ENCODE measurements around the gene SREBF1.

SREBF1 gene

DNA sequence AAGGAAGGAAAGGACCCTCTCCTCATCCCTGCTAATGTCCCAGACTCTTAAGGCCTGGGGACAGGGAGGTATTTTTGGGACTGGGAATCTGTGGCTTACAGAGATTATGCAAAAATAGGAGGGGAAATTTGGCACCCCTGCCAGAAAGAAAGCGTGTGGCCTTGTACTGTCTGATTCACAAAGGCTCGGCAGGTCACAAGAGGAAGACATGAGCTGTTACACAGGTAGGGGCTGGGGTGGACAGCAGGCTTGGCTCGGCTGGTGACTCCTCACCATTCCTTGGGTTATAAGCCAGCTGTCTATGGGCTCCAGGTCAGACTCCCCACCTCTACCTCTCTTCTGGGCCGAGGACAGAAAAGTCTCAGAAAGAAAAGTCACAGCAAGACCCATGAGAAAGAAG, 20.7 kb upstream of the SREBF1 start:
- no peak for DNase-seq

DNA sequence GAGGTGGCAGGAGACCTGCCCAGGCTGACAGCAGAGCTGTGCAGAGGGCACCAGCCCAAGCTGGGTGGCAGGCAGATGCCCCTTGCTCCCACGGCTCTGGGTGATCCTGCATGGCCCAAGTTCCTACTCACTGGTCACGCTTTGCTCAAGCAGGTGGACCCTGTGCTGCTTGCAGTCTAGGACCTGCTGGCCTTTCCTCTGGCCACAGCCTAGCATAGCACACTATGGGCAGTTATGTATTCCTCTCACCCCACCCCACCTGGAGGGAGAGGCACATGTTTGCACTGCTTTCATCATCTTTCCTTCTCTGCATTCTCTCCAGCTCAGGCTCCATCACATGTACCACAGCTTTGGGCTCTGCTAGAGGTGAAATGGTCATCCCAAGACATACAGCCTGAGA, 19.6 kb upstream of the SREBF1 start:
- no peak for DNase-seq

DNA sequence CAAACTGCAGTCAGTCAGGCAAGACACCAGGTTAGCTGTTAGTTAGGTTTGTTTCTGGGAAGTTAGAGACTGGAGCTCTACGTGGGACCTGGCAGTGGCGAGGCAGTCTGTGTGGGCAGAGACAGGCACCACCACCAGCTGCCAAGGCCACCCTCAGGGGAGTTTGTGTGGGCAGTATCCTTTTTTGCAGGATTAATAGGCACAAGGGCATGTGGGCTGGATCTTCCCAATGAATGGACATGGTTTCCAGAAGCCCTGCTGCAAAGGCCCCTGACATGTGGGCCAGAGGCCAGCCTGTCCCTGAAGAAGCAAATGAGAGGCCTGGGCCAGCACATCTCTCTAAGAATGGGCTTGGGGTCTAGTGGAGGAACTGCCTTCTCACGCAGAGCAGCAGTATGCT, 19.2 kb upstream of the SREBF1 start:
- no peak for DNase-seq

DNA sequence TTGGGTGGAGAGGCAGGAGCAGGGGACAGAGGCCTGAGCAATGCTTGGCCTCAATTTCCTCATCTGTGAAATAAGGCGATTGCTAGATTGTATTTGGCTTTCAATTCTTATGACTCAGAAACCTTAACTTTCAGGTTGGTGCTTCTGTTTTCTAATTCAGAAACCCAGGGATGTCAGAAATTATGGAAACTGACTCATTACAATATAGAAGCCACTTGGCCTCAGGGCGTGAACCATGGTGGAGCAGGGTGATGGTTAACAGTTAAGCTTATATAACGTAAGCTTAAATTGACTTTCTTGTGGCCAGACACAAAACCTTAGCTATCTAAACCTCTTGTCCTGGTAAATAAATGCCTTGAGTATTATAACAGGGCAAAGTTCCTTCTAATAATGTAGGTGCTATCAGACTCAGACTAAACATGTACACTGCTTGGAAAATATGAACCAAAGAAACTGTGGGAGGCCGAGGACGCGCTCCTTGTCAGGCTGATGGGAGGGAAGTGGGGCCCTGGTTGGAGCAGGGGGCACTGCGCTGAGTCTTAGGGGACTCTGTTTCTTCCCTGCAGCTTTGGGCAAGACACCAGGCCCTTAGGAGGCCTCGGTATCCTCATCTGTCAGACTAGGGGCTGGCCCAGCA, 17.1 kb upstream of the SREBF1 start:
- no peak for DNase-seq

DNA sequence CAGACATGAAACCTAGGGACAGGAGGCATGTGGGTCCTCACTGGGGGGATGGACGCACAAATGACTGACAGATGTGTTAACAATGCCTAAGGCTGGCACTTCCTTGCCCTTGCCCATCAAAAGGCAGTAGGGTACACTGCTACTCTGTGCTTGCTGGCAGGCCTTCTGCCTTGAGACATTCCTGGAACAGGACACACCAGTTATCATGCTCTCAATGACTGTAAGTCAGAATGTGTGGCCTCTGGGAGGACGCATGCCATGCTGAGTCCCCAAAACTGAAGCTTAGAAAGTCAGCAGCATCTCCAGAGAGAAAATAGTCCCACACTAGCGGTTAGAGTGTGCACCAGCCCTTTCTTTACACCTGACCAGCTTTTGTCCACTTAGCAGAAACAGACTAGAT, 16.1 kb upstream of the SREBF1 start:
- no peak for DNase-seq

DNA sequence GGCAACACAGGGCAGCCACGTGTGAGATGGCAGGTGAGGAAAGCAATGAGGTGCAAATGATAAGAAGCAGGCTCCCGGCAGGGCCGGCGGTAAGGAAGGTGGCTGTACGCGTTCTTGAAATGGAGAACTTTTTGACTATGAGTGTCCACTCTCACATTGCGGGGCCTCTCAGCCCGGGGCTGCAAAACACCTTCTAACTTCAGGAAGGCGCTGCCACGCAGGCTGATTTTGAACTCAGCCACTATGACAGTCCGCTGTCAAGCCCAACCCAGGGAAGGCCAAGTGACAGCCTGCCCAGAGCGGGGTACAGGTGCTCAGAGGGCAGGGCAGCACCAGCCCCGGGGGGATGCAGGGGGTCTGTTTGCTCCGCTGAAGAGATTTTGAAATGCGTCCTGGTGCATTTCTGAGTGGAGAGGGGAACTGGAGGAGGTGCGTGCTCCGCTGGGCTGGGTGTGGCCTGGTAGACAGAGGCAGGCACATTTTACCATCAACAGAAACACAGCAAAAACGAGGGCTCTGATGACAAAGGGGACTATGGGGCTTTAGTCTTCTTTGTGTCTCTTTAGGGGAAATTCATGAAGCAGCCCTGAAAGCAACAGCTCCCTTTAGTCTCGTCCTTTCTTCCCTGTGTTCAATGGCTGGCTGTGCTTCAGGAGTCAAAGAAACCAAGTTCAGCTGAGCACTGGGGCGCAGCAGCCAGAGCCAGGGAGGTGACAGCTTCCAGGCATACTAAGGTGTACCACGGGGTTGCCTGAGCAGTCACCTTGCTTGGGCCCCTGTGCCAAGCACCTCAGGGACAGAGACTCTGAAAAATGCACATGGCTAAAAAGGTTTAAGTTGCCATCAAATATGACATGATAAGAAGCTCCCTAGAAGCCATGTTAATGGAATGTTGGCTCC, 14.6 kb upstream of the SREBF1 start:
- DNase-seq = no peak

DNA sequence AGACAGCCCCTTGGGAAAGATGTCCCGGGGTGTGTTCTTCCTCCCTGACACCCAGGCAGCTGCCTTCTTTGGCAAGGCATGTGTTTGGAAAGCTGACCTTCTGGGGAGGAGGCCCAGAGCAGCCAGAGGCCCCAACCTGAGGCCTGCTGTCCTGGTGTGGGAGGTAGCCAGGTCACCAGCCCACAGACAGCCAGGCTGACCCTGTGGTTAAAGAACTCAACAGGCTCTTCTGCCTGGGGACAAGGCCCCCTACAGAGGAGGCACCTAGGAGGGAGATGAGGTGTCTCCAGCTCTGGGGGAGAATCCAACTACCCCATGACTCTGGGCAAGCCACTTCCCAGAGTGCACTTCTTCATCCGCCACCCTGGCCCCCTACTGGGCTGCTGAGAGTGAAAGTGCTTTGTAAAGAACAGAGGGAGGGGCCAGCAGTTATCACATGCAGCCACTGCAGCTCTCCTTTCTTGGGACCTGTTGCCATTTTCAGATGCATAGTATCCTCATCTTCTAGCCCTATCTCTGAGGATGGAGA, 13.1 kb upstream of the SREBF1 start:
- no peak for DNase-seq

DNA sequence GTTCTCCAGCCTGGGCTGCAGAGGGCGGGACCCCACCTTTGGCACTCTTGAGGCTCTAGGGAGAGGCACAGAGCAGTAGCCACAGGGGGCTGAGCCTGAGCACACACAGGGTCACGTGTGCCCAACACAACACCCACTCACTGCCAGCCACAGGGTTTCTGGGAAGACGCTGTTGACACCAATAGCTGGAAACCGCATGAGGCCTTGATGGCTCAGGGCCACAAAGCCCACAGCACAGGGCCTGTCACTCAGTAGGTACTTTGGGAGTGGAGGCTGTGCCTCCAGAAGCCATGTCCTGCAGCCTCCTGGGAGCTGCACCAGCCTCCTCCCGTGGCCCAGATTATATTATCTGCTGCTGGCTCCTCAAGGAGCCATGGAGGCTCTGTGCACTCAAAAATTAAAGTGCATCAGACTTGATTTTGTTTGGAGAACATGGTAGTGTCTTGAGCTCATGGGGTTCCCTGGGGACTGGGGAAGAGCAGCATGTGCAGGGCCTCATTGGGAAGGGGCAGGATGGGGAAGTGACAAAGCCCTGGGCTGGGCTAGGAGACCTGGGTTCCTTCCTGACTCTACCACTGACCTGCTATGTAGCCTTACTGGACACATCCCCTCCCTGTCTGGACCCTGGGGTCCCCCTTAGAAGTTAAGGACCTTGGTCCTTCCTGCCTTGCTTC, 12.5 kb upstream of the SREBF1 start:
- no peak for DNase-seq

DNA sequence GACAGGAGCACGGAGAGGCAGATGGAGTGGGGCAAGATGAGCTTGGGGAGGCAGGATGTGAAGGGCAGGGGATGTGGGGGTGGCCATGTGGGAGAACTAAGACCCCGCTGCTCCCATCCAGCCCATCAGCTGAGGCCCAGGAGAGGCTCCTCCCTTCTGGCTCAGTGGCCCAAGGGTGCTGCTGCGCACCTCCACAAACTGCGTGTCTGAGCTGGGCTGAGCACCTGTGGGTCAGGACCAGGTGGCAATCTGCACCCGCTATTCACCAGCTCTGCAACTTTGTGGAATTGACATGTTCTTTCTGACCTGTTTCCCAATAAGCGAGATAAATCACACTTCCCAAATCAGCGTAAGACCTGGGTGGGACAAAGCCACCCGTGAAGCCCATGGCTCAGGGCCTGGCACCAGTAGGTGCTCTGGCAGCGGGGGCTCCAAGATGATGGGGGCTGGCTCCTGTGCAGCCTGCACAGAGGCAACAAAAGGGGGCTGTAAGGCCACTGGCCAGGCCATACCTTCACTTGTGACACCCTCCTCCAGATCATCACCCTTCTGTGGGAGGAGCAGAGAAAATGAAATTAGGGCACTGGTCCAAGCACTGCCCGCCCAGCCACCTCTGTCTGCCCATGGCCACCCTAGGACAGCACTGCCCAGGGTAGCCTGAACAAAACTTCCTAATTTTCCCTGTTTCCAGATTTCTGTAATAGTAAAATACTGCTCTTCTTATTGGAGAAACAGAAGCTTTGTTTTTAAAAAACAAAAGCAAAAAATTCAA, 11.7 kb upstream of the SREBF1 start:
- no peak for DNase-seq

DNA sequence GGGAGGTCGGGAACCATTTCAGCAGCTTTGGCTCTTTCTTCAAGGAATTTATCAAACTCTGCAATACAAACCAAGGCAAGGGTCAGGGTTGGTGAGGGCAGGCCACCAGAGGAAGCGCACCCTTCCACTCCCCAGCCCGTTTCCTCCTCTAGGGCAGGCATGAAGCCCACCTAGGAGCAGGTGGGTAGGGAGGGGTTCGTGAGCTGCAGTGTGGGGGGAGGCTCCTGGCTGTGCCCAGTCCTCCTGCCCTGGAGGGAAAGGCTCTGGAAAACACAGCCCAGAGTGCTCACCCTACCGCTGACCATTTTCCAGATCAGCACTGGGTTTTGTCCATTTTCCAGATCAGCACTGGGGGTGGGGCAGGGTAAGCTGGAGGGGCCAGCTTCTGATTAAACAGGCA, 10.9 kb upstream of the SREBF1 start:
- DNase-seq = no peak

DNA sequence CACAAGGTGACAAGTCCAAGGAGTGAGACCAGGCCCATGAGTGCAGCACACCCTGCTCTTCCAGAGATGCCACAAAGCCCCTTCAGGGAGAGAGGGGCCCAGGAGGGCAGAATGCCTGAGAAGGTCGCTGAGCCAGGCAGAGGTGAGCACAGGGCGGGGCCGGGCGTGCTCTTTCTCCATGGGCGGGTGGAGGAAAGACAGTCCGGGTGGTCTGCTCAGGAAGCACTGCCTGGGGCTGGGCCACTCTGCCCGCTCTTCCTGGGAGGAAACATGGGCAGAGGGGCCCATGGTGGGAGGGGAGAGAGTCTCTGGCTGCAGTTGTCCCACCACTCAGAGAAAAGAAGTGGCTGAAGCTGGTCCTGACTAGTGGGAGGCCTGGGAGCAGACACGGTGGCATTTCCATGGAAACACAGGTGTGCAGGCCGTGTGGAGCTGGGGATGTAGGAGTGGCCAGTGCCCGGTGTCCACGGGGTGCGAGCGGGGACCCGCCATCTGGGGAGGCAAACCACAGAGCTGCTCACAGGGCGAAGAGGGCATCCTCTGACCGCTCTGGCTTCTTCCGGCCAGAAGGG, 10.4 kb upstream of the SREBF1 start:
- DNase-seq = no peak

DNA sequence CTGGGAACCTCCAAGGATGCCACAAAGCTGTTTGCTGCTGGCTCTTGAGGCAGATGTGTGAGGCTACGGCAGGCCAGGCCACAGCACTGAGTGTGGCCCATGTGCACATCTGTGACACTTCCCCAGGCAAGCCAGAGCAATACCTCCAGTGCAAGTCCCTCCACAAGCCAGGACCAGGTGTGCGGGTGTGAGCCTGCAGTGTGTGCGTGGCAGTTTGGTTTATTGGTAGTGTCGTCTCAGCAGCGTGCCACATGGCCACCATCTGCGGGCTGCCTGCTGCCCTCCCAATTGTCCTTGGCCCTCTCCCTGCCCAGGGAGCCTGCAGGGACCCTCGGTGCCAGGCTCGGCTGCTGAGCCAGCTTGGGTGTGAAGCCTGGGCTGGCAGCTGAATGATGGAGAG, 9.9 kb upstream of the SREBF1 start:
- DNase-seq = no peak

DNA sequence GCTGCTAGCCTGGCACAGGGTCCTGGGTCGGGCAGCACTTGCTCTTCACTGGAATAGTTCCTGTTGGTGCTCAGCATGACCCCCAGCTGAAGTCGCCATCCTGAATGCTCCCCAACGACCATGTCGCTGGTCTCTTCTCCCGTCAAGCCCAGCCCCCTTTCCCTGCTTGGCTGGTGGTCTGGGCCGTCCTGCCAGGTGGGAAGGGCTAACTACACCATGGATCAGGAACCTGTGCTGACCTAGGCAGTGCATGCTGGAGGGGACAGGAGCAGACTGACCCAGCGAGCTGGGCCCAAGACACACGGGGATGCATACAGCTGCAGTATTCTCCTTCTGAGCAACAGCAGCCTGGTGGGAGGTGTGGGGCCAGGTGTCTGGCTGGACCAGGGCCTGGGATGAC, 9.2 kb upstream of the SREBF1 start:
- DNase-seq = no peak

DNA sequence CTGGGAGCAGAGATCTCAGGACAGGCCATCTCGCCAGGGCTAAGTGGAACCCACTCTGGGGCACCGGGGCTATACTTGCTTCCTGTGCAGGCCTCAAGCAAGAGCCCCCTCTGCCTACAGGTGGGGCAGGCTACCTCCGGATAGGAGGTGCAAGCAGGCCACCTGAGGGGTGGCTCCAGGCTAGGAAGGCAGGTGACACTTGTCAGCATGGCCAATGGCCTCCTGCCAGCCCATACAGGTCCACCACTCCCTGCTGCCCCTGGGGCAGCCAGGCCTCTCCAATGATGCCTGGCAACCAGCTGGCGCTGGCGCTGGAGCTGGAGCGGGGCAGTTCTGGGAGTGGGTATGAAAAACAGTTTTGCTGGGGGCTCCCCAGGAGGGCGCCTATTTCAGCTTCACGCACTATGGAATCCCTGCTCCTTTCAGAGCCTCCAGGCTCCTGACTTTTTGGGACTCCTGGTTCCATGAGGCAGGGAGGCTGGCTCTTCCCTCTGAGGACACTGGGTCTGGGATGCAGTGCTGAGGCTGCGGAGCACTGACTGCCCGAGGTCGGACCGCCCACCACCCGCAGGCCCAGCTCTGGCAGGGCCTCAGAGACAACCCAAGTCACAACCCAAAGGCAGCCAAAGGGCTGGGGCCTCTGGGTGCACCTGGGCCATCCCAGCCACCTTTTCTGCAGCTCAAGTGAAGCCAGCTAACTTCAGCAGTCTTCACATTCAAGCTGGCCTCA, 8.4 kb upstream of the SREBF1 start:
- DNase-seq = no peak

DNA sequence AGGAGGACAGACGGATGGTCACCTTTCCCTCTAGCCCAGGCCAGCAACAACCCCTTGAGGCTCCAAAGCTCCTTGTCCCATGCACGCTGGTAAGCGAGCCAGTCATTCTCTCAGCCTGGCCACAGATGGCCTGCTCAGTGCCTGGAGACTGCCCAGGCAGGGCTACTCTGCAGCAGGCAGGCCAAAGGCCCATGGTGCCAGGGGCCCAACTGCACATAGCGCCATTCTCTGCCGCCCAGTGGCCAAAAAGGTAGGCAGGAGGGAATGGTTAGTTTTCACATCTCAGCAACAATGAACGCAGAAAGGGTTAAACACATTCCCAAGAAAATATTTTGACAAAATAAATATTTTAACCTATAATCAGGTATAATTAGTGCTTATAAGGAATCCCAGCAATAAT, 7.7 kb upstream of the SREBF1 start:
- no peak for DNase-seq

DNA sequence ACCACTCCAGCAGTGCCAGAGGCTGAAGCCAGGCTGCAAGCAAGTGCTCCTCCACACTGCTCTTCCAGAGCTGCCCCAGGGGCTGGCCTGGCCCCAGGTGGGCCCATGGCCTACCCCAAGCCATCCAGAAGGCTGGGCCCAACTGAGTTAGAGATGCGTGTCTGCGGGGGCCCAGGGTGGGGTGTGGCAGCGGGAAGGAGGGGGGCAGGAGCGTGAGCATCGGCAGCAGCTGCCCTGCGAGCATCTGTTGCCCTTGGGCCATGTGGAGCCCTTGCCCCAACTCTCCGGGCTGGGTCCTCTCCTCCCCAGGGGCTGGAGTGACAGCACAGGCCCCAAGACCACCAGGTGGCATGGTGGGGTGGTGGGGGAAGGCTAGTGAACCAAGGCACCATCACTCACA, 7.3 kb upstream of the SREBF1 start:
- no peak for DNase-seq

DNA sequence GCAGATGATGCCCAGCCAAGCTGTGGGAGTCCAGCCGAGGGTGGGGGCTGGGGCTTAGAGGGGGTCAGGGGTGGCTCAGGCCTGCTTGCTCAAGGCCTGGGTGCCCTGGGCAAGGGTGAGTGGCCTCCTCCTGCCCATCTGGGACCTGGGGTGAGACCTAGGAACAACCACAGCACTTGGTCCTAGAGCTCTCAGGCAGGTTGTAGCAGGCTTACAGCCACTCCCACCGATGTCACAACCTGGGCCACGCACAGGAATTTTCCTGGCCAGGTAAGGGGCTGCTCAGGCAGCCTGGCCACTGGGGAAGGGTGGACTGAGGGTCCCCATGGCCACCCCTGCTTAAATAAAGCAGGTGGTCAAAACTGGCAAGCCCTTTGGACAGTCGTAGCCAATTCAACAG, 6.3 kb upstream of the SREBF1 start:
- DNase-seq = no peak

DNA sequence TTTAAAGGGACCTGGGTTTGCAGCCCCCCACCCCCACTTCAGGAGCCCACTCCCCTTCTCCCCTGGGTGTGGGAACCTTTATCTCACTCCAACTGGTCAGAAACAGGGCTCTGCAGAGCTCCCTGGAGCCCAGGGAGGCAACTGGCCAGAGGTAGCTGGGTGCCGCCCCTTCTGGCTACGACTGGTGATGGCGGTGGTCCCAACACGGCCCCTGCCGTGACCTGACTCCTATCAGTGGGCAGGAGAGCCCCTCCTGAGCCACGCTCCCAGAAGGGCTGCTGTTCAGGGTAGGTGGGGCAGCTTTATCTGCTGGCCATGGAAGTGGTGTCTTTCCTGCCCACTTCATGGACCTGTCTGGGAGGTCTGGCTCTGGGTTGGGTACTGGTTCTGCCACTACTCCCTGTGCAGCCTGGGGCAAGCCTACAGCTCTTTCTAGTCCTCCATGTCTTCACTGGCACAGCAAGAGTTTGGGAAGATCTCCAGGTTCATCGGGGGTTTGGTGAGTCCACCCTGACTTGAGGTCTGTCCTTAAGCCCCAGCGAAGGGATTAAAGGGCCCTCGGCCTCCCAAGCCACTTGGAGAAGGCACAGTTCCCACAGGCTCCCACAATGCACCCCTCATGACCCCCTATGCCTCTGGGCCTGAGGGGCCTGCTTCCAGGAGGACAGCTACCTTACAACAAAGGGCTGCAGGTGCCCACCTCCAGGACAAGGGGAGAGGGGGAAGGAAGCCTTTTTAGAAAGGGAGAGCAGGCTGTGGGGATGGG, 5.5 kb upstream of the SREBF1 start:
- DNase-seq = no peak

DNA sequence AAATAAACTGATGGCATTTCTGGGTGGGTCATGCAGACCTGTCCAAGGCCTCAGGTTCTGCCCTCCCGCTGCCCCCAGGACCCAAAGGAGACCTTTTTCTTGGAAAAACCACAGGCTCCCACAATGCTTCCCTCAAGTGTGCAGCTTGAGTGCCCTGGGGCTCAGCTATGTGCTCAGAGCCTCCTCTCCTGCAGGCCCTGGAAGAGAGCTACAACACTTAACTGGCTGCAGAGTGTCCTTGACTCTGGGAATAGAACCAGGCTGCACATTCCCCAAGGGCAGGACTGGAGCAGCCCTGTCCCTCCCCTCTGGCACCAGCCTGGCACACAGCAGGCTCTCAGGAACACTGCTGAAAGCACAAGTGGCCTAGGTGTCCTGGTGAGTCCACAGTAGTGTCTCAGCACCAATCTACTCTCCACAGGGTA, 4.8 kb upstream of the SREBF1 start:
- DNase-seq = no peak

DNA sequence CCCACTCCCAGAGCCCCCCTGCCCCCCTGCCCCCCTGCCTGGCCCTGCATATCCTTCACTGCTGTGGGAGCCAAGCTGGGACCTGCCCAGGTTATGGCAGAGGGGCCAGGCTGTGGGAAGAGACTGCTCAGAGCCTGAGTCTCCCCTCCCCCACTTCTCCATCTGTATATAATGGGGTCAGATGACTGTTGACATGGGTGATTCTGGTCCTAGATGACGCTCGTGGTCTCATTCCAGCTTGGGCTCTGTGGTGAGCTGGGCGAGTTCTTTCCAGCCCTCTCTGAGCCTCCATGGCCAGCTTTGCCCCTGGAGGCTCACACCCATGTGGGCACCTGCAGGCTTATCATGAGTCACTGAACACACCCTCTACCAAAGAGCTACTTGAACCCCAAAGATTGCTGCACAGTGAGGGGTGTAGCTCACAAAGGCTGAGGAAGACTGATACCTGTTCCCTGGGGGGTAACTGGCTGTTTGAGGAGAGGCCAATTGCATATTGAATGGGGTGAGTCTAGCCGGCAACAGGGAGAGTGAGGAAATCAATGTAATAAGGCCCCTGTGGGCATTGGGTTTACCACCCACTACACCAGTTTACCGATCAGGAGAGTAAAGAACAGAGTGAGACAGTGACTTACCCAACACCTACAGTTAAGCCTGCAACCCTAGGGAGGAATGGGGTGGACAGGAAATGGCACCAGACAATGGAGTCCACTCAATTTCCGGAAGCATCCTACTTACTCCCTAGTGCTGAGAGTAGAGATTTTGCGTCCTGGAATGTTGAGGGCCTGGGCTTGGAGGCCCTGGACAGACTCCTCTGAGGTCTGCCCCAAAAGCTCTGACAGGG, 4.2 kb upstream of the SREBF1 start:
- DNase-seq = peak; percentile 62
